GM19467 (cell line): ENCODE measurements around the gene ITGA8.

ENCODE experiments used
- ATAC-seq: cut with Tn5 transposase; IDR thresholded peaks from one replicate; pipeline ENCODE4 v1.9.1; 2021; ENCODE audit warnings: mild to moderate bottlenecking, moderate library complexity; ENCODE audit not compliant: unreplicated experiment

The ITGA8 gene

DNA sequence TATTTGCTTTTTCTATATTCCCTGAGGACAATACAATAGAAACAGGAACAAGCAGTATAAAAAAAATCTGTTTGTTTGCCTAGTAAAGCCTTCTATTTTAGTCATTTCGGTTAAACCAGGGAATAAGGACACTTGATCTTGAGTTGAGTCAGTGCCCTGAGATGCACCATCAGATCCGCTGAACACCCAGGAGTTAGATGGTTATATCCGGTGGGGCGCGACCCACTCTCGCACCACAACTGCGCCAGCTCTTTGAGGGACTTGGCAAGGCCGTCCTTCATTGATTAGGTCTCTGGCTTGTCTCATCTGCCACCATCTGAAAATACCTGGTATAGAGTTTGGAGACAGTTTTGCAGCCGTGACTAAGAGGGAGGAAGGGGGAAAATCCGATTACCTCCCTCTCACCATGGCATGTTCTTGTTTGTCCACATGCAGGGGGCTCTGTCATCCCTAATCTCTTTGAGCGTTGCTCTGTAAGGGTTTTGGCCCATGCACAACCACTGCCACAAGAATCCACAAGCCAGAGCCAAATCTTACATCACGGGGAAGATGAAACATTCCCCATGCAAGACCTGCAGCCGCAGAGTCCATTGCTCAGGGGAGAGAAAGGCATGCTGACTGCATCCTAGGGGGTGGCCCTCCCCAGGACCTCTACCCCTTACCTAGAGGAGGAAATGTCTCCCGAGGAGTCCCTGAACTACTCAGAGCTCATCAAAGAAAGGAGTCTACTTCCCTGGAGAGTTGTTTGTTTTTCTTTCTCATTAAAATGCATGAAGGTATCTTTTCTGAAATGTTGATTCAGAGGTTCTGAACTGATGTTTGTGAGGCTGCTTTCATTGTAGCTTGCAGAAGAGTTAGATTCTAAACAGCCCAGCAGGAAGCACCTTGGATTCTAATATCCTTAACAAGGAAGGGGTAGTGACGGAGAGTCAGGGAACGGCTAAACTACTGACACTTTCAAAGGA, 247.0 kb downstream of the ITGA8 start:
- ATAC-seq = no peak

GRCh38 chr10:15472008-15472407, 247.7 kb downstream of the ITGA8 start:
- ATAC-seq = no peak

DNA sequence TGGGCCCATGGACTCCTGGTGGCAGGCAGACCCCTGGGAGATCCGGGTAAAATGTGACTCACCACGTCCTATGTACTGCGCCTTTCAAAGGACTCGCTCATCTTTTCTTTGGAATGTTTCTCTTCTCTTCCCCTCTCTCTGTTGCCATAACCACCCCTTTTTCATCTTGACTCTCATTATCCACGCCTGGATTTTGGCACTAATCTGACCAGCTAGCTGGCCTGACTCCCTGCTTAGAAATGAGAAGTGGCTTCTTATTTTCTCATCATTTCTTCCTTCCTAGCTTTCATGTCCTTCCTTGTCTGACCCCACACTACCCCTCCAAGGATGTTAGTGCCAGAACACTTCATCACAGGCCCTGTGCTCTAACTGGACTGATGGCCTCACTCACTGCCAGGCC, 250.6 kb downstream of the ITGA8 start:
- ATAC-seq = no peak

DNA sequence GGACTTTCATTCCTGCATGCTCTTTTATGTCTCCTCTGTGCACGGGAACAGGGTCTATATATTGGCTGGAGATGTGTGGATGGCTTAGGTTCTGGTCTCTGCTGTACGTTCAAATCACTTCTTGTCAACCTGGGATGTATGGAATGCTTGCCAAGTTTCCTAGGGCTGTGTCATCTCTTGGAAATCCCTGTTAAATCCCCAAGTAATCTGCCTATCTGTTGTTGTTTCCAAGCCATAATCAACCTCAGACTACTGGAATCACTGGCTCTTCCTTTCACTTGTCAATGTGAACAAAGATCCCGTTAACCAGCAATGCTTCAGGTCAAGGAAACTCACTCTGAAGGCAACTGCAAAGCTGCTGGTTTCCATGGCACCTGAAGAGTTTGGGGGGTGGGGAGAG, 255.3 kb downstream of the ITGA8 start:
- ATAC-seq = no peak
